Measurements from ENCODE around the gene STAB2.

The STAB2 gene

DNA sequence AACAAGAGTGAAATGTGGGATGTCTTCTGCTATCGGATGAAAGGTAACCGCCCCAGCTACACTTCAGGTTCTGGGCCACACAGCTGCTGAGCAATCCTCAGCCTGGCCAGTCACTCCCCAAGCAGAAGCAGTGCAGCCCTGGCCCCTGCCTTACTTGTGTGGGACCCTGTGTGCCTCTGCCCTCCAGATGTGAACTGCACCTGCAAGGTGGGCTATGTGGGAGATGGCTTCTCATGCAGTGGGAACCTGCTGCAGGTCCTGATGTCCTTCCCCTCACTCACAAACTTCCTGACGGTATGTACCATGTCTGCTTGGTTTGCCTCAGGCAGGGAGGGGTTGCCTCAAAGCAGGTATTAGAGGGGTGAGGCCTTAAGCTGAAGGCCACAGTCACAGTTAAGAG, 168.4 kb downstream of the STAB2 start:
- DNase-seq: no peak

DNA sequence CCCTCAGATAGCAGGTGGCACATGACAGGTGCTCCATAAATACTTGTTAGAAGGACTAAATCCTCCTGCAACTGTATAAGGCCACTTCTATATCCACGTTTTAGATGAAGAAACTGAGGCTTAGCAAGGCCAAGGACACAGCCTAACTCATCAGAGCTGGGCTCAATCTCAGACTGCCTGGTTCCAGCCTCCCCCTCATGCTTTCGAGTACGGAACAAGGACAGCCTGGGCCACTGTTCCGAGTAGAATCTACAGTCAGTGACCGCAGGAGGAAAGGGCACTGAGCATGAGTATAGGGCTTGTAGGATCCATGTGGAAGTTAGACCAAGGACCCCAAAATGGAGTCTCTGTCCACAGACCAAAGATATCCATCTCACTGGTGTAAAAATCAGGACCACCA, 169.4 kb downstream of the STAB2 start:
- no peak for DNase-seq

DNA sequence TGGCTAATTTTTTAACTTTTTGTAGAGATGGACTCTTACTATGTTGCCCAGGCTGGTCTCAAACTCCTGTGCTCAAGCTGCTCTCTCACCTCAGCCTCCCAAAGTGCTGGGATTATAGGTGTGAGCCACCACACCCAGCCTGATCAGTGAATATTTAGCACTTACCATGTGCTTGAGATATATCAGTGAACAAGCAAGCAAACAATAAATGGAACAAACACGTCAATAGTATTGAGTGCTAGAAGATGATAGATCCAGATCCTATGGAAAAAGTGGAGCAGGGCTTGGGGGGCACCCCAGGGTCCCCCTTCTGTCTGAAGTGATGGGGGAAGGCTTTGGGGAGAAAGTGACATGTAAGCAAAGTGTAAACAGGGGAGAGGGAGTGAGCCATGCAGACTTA, 170.2 kb downstream of the STAB2 start:
- DNase-seq: no peak

DNA sequence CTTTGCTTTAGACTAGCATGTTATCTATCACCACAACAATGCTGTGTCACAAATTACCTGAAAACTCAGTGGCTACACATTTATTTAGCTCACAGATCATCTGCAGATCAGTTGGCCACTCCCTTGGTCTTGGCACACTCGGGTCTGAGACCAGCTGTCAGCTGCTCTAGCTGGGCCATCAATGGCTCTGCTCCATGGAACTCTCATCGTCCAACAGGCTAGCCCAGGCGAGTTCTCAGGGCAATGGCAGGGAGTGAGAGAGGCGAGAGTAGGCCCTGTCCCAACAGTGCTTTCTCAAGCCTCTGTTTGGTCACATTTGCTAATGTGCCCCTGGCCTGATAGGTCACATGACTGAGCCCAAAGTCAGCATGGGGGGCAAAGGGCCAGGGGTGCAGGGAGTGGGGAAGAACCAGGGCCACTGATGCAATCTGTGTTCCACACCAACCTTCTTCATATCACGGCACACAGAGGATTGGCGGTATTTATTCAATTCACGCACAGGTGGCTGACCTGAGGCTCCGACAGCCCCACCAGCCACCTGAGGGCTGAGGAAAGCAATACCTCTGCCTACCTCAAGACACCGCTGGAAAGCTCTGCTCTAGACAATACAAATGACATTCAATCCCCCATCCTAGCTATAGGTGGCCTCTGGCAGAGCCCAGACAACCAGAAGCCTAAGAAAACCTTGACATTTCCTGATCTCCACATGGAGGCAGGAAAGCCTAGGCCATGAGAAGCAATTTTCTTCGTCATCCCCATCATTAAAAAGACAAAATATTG, 171.4 kb downstream of the STAB2 start:
- no peak for DNase-seq

DNA sequence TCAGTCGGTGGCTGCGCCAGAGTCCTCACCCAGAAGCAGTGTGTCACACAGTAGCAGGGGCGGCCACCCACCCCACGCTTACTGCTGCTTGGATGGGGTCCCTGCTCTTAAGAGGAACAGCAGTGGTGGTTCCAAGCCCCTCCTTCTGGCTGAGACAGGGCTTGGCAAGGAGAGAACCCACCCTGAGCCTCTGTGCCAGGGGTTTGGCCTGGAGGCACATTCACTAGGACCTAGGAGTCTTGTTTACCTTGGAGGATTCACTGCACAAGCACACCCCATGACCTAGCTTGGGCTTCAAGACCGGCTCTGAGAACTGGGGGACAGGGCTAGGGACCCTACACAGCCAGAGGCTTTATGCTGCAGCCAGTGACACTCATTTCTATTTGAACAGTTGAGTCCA, 175.4 kb downstream of the STAB2 start:
- no peak for DNase-seq

DNA sequence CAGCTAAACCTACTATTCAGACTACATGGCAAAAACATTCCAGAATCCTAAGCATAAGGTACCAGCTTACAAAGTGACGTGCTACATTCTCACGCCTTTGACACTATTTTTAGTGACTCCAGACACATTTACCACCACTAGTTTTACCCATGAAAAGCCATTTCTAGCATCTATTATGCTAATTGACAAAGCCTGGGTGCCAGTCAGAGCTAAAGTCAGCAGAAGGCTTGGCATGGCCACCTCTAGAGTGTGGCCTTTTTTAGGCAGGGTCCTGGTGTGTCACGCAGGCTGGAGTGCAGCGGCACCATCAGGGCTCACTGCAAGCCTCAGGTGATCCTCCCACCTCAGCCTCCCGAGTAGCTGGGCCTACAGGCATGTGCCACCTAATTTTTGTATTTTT, 178.2 kb downstream of the STAB2 start:
- no peak for DNase-seq

DNA sequence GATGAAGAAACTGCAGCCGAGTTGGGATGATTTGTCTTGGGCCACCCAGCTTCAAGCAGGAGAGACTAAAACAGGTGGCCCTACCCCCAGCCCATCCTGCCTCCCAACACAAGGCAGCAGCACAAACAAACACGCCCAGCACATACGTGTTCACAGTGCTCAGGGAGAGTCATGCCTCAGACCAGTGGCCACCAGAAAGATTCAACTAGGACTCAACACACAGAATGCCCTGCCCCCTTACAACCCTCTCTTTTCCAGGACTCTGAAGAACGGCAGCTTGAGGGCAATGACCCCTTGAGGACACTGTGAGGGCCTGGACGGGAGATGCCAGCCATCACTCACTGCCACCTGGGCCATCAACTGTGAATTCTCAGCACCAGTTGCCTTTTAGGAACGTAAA, 179.0 kb downstream of the STAB2 start:
- no peak for DNase-seq

DNA sequence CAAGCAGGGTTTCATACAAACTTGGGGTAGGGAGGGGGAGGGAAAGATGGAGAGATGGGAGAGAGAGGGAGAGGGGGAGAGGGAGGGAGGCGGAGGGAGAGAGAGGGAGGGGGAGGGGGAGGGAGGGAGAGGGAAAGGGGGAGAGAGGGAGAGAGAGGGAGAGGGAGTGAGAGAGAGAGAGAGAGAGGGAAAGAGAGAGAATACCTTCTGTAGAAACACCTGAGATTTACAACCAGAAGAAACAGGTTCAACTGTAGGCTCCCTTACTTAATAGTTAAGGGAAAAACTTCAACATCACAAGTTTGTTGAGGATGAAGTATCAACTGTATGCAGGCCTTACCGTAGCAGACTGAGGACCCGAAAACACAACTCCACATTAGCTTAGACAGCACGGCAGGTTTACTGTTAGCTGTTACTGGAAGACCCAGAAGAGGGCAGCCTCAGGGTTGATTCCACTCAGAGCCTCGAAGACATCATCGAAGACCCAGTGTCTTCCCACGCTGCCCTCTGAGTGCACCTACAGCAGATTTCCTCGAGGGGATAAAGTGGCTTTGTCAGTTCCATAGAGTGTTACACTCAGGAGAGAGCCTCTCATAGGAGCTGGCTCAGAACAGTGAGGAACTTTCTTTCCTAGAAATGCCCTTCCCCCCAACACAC, 181.5 kb downstream of the STAB2 start:
- no peak for DNase-seq

DNA sequence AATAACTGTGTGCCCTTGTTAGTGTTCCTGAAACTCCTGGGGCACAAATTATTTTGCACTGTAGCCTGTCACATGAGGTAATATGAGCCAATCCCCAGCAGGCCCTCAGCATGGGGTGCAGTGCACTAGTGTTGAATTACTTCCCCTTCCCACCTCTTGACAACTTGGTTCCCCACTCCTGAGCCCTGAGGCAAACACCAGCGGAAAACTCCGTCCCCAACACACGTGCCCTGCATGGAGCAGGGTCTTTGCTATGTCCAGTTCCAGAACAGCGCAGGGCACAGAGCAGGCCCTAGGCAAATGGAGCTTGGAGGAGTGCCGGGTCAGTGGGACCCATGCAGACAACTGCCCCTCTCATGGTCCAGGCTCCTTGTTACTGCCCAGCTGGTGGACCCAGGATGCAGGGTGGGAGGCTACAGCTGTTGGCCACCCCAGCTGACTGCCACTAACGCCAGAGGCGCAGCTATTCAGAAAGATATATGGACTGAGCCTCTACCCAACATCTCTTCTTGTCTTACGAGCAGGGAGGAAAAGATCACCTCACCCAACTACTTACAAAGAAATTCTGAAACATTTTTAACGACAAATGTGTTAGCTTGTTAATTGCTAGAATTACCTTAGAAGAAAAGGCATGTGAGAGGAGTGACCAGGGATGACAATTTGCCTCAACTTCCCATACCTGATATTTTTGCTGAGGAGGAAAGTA, 182.3 kb downstream of the STAB2 start:
- no peak for DNase-seq

DNA sequence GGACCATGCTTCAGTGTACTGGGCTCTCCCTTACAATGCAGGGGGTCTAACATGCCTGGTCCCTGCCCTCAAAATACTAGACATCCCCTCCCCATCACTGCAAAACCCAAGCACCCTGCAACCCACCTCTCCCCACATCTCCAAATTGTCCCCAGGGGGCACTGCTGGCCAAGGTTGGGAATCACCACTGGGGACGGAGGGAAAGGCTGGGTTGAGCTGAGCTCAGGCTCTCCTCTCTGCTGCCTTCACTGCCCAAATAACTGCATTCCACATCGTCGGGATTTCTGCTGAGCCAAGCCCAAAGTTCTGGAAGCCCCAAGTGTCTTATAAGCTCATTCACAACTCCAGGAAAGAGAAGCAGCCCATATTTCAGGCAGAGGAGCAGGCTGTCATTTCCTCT, 184.4 kb downstream of the STAB2 start:
- DNase-seq: no peak

DNA sequence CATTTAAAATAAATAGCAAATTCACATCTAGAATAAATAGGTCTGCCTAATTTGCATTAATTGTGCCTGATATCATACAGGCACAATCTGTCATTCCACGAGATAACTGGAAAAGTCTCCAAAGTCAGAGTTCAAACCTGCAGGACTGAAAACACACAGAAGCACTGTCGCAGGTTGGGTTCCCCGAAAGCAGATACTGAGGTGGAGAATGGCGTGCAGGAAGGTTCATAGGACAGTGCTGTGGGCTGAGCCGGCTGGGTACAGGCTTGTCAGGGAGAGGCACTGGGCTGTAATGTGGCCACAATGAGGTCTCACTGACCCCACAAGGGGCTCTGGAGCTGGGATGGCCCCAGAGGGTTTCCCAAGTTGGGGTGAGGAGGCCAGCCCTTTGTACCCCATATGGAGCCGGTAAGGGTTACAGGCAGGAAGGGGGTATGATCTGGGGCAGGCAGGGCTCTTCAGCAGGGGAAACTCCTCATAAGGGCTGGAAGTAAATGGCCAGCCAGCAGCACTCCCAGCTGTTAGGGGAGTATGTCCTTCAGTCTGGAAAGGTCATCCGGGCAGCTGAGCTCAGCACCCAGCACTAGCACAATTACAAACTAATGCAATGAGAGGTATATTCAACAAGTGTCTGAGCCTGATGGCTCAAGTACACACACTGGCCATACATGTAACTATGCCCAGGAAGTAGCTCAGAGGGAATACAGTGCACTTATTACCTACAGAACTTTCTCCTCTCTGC, 185.5 kb downstream of the STAB2 start:
- no peak for DNase-seq

DNA sequence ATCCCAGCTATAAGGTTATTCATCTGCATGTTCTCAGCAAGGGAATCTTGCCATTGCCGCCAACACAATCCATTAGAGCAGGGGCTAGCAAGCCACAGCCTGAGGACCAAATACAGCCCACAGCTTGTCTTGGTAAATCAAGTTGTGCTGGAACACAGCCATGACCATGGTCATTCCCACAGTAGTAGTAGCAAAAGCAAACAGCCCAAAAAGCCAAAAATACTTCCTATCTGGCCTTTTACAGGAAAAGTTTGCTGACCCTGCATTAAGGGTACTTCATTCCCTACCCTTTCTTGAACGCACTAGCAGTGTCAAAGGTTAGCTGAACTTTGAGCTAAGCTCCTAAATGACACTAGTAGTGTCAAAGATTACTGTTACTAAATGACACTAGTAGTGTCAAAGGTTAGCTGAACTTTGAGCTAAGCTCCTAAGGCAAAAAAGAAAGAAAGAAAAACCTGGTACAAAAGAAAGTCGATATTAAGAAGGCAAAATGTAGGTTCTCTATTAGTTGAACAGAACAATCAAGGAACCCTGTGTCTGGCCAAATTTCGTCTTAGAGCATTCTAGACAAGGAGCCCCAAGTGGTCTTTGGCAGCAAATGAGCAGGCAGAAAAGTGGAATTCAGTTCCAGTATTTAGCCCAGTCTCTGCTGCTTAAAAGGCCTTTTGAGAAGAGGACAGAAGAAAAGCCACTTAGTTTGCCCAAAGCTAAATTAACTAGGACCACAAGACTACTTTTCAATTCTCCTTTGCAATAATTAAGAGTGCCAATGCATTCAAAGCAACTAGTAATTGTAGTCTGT, 186.2 kb downstream of the STAB2 start:
- no peak for DNase-seq

DNA sequence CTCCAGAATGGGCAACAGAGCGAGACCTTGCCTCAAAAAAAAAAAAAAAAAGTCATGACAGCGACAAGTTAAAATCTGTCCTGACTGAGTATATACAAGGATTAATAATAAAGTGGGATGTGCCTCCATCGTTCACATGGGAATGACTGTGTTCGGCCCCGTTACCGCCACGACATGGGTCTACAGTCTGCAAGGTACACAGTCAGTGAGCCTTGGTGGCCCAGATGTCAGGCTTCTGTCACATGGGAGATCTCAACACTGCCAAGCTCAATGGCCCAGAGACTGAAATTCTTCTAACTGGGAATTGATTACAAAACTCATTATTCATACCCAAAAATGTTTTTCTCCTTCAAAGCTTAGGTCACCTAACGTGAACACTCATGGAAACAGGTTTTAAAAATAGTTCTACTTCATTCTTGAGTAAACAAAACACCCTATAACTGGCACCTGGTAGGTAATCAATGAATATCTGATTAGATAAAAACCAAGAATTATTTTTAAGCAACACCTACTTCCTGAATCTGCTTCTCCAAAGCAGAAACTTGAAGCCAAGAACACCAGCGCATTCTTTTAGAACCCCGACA, 188.0 kb downstream of the STAB2 start:
- DNase-seq: no peak

DNA sequence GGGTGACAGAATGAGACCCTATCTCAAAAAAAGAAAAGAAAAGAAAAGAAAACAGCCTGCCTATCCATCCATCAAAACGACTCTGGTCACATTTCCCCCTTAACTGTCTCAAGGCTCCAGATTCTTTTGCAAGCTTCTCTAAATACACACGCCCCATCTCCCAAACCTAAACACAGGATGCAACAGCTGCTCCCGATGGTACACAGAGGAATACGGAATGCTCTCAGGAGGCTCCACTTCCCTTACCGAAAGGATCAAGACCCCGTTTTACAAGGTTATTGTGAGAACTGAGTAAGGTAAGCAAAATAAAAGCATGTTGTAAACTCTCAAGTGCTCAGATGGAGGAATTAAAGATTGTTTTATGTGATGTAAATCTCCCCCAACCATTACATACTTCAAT, 191.7 kb downstream of the STAB2 start:
- no peak for DNase-seq

DNA sequence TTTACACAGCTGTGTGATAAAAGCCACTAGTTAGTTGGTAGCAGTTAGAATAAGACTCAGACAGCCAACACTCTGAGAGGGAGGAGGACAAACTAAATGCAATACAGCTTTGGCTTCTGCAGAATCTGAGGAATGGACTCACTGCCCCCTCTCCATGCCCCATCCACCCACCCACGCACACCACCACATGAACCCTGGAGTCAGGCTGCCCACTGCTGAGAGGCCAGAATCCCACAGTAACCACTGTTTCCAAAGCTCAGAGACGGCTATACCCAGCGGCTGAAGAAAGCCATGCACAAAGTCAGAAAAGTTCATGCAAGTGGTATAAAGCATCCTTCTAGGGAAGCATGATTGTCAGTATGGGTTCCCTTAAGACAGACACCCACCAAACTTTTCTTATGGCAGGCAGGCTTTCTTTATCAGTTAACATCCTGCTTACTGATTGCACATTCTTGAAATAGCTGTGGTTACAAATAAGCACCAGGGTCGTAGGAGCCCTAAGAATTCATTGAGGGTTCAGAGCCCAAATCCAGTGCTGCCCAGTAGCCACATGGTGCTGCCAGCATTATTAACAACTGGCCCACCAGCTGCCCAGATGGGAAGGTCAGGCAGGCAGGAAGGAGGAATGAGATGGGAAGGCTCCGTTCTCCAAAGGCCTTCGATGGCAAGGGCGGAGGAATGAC, 192.5 kb downstream of the STAB2 start:
- DNase-seq: no peak

DNA sequence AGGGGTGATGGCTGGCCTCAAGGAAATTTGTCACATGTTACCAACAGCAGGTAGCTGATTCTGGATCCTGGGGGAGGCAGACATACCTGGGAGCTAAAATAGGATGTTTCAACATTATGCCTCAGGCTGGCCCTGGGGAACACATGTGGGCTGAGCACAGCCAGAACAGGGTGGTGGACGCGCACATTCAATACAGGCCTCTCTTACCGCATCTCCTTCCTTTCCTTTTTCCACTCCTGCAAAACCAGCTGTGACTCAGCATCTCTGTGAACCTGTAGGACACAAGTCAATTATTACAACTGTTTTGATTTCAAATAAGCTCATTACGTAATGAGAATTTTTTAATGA, 193.0 kb downstream of the STAB2 start:
- DNase-seq: no peak

DNA sequence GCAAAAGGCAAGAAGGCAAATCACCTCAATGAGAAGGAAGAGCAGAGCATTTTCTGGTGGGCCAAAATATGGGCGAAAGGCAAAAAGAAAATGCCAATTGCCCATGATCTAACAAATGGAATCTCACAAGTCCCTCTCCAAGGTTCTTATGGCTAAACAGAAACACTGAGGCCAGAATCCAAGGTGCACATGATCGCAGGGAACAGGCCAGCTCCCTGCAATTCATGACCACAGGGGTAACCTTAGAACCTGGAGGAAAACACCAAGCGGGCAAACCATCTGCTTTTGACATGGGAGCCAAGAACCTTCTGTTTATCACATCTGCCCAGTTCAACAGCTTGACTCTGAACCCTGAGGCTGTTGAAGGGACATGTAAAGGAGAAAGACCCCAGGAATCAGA, 193.9 kb downstream of the STAB2 start:
- DNase-seq: no peak

DNA sequence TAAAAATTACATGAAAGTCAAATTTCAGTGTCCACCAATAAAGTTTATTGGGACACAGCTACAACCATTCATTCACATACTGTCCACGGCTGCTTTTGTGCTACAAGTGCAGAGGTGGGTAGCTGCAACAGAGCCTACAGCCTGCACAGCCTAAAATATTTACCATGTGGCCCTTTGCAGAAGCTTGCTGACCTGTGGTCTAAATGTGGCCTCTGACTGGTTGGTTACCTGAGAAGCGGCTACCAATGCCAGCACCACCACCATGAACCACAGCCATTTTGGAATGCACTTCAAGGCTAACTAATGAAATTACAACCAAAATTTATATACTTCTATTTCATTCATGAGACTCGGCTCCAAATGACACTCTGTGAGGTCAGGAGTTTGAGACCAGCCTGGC, 195.3 kb downstream of the STAB2 start:
- DNase-seq: no peak

DNA sequence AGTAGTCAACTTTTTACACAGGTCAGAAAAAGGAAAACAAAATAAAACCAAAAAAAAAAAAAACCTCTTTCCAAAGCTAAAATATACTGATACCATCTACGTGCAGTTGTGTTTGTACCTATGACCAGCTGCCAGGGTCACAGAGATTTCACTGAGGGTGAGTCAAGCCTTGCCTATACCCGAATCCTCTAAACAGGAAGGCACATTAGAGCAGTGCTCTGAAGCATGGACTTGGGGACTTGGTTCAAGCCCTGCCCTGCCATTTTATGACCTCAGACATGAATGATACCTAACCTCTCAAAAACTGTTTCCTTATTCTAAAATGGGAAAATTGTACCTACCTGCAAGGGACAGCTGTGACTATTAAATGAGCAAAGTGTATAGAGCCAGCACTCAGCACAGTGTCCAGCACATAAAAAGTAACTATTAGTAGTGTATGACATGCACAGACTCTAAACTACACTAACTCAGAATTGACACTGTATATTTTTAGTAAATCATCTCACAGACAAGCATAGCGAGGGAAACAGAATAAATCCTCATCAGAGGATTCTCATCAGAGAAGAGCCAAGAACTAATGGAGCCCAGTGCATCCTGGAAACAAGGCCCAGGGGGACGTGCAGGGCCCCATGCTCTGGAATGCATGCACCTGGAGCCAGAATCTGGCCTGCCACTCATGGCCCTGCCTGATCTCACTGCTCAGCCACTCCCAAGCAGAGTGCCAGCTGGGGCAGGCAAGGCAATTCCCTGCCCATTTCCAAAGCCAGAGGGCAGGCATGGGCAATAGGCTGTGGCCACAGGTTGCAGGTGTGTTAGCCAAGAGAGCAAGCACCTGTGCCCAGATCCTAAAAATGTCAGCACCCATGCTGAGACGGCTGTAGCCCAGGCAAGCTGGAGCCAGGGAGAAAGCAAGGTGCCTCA, 196.9 kb downstream of the STAB2 start:
- DNase-seq: no peak

DNA sequence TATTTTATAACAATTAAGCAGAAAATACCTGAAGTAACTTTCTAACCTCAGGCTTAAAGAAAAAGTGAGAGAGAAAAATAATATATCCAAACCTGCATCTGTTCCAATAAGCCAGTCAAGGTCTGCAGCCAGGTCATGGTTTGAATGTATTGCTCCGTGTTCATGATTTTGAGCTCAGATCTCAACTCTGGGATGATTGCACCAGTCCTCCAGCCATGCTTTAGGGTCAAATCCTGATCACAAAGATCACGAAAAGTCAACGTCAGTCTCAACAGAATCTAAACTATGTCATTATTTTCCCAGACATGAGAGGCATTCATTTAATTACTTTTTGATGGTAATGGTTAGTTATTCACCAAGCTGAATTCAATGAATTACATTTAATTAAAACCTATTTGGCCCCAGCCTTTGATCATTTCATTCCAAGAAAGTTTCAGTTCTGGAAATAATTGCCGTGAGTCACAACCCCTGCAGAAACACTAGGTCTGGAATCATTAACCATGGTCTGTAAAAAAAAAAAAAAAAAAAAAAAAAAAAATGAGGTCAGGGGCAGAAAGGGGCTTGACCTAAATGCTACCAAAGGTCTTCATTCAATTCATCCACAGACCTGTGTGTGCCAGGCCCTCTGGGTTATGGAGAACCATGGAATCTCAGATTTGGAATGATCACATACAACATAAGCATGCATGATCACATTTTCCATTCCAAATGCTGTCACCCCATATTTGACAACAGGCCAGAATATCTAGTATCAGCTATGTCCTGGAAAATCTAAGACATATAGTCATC, 198.4 kb downstream of the STAB2 start:
- no peak for DNase-seq
